Measurements from ENCODE around the gene GRIK3.

The GRIK3 gene

GRCh38 chr1:36853638-36854037 is 180.7 kb downstream of the GRIK3 start:
- no peak for DNase-seq (ENCODE audit: low spot score)

DNA sequence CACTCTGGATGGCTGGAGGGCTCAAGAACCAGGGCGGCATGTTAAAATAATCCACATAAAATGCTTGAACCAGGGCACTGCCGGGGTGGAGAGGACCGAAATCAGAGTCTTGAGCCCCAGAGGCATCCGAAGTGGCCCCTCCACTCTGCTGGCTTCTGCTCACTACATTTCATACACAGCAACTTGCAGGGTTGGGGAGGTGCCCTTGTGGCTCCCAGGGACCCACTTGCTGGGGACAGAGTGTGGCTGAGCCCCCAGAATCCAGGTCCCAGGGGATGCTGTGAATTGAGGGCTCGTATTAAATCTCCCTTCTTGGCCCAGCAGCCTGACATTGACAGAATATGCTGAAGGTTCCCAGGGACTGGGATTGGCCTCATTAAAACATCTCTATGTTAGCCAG is 181.7 kb downstream of the GRIK3 start:
- no peak for DNase-seq (ENCODE audit: low spot score)

- no peak for DNase-seq (ENCODE audit: low spot score)
Observed at GRCh38 chr1:36851595-36851994, 182.7 kb downstream of the GRIK3 start.

- DNase-seq (ENCODE audit: low spot score): no peak
Observed at GRCh38 chr1:36851087-36851486, 183.2 kb downstream of the GRIK3 start.

GRCh38 chr1:36849956-36850355 is 184.4 kb downstream of the GRIK3 start:
- DNase-seq (ENCODE audit: low spot score): no peak

GRCh38 chr1:36847761-36848160 is 186.6 kb downstream of the GRIK3 start:
- DNase-seq (ENCODE audit: low spot score): no peak

DNA sequence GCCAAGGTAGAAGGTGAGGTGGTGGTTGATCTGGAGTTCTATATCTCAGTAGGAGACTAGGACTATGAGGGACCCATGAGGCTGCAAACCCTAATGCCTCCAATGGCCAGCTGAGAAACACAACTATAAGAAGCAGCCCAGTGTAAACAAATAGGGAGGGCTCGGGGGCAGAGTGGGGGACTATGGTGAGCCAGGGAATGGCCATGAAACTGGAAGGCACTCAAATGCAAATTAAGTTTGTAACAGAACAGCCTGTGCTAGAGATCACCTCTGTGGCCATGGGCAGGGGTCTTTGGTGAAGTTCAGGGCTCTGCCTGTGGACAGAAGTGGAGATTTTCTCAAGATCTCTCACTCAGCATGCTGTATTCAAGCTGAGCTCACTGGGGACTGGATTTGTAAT is 187.1 kb downstream of the GRIK3 start:
- DNase-seq (ENCODE audit: low spot score): no peak

DNA sequence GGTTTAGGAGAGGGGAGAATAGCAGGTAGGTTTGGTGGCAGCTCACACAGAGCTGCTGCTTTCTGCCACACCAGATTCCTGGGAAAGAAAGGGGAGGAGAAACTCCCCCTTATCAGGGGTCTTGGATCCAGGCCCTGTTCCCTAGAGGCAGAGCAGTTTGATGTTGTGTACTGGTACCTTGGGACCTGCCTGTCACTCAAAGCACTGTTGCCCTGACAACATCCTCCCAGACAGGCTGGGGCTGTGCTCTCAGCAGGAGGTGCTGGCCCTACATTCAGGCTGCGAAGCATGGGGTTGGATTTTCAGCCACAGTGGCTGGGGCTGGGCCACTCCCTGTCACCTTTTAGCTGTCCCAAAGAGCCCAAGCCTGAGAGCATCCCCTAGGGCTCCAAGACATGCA is 188.0 kb downstream of the GRIK3 start:
- DNase-seq (ENCODE audit: low spot score): no peak

DNA sequence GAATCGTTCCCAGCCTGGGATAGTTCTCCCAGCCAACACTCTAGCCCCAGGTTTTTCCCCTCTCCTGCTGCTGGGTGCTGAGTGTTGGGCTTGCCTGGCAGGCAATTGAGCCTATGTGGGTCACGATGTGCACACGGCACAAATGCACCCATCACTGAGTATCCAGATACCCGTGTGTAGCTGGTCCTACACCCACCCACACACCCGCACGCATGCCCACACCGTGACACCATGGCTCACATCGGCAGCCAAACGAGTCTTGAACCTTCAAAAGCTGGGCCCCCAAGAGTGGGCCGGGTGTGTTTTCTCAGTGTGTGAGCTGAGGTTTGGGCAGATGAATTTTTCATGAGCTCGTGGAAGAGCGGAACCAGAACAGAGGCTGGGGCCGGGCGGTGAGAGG is 188.5 kb downstream of the GRIK3 start:
- no peak for DNase-seq (ENCODE audit: low spot score)

DNA sequence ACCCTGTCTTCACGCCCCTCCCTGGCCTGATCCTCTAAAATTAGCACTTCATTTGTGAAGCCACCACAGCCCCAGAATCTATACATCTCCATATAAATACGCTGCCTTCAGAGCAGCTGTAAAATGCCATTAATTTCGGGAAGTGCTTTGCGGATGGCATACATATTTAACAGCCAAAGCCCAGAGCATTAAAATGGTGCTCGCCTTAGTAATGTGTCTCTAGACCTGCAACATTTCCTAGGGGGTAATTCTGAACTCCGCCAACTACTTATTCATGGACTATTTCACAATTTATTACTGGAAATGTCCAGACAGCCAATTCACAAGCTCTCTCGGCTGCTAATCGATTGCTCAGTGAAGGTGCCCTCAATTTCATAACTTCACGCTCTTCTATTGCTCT is 189.4 kb downstream of the GRIK3 start:
- DNase-seq (ENCODE audit: low spot score): no peak

DNA sequence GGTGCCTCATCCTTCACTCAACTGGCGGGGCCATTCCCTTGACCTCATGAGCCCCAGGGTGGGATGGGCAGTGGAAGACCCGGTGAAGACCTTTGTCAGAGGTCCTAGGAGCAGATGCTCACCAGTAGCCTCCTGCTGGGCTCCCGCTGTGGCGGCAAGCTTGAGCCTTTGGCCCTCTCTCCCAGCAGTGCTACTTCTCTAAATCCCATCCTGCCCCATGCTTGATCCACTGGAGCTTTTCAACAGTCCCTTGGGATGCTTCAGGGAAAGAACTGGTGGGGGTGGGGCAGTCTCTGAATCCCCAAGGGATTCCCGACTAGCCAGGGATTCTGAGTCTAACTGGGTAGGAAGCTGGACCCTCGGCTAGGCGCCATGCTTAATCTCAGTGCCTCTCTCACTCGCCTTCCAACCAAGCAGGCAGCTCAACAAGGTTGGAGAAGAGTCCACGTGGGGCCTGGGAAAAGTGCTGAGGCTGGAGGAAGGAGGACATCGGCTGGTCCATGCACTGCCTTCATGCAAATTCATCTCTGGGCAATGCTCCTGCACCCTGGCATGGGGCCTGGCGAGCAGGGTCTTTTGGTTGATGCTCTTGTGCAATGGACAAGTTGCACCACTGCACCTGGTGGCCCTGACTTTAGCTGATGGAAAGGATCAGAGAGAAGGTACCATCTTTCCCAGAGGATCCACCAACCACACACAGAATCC is 190.3 kb downstream of the GRIK3 start:
- DNase-seq (ENCODE audit: low spot score): no peak

DNA sequence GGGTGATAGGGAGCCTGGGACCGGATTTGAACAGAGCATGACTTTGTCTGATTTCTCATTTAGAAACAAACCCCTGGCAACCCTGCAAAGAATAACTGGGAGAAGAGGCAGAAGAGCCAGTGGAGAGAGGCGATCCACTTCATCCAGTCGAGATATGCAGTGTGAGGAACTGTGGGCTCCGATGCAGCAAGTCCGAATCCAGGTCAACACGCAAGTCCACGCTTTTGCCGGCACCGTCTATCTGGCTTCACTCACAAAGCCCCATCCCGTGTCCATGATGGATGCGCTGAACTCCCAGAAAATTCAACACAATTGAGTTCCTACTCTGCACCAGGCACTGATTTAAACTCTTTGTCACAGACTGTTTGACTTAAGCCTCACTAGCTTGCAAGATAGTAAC is 191.3 kb downstream of the GRIK3 start:
- DNase-seq (ENCODE audit: low spot score): no peak

DNA sequence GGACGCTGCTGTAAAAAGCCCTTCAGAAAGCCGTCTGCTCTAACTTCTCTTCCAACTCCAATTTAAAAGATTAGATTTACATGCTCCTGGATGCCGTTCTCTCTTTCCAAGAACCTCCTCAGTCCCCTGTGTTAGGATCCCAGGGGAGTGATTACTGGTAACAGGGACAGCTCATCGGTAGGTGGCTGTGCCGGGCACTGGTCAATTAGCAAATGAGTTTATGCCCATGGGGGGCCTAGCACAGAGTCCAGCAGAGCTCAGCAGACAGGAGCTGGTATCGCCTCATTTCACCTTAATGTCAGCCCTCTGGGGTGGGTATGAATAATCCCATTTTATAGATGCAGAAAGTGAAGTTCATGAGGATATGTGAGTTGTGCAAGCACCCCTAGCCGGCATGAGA is 191.9 kb downstream of the GRIK3 start:
- no peak for DNase-seq (ENCODE audit: low spot score)

DNA sequence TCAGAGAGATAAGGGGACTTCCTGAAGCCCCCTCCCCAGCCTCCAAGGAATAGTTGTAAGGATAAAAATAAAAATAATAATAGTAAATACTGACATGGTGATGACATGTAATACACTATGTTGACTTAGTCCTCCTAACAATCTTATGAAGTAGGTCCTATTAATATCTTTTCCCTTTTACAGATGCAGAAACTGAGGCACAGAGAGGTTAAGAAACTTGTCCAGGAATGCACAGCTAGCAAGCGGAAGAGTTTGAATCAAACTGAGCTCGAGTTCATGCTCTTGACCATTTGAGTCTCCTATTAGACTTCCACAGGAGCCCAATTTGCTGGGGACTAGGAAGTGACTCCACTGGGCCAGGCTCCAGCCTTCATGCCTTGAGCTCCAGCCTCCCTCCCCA is 194.8 kb downstream of the GRIK3 start:
- DNase-seq (ENCODE audit: low spot score): no peak

GRCh38 chr1:36838888-36839287 is 195.4 kb downstream of the GRIK3 start:
- no peak for DNase-seq (ENCODE audit: low spot score)

DNA sequence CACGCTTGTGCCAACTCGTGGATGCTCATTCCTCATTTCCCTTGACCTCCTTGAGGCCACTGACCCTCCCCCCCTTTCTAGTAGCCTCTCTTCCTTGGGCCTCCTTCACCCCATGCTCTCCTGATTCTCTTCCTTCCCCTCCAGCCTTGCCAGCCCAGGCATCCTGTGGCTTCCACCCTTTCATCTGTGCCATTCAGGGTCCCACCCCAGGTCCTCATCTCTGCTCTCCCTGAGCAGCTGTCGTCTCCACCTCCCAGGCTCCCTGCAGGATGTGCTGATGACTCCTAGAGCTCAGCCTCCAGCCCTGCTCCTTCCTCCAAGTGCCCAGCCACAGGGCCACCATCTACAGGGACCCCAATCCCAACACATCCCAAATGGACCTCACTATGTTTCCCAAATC is 197.4 kb downstream of the GRIK3 start:
- no peak for DNase-seq (ENCODE audit: low spot score)

- no peak for DNase-seq (ENCODE audit: low spot score)
Observed at GRCh38 chr1:36836196-36836883, 198.0 kb downstream of the GRIK3 start.

- no peak for DNase-seq (ENCODE audit: low spot score)
Observed at GRCh38 chr1:36835696-36836095, 198.6 kb downstream of the GRIK3 start.

DNA sequence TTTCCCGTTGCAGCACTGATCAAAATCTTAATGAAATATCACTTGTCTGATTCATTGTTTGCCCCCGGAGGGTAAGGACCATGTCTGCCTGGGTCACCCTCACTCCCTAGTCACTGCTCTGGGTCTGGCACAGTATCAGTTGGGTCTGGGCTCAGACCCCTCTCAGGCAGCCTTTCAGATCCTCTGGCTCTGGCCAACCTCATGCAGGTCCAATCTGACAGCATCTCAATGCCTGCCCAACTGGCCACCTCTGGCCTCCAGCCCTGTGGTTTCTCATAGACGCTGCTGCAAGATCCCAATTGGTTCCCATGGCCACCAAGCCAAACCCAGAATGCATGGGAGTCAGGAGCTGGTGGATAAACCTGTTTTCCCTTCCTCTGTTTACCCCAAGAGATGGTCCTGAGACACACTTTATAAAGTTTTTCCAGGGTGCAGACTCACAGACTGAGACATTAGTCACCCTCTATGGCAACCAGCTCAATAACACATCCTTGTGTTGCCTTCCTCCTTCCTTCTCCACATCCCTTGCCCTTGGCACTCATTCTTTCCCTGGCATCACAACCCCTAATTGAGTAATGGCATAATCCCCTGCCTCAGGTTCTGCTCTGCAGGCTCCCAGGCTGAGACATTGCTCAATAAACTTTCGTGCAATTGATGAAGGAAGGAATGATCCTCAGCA is 199.2 kb downstream of the GRIK3 start:
- DNase-seq (ENCODE audit: low spot score): no peak

DNA sequence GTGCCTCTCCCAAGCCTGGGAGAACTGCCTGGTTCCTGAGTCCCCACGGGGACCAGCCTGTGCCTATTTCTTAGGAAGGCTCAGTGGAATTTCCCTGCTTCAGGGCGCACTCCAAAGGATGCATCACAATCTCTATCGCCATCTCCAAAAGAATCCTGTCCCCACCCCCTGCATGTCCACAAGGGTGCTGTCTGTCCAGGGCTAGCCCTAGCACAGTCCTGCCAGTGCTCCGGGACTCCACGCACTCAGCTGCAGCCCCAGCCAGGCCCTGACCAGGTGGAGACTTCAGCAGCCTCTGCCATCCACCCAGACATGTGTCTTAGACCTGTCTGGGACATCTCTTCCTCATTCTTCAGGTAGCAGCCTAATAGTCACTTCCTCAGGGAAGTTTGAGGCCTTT is 199.7 kb downstream of the GRIK3 start:
- DNase-seq (ENCODE audit: low spot score): no peak

DNA sequence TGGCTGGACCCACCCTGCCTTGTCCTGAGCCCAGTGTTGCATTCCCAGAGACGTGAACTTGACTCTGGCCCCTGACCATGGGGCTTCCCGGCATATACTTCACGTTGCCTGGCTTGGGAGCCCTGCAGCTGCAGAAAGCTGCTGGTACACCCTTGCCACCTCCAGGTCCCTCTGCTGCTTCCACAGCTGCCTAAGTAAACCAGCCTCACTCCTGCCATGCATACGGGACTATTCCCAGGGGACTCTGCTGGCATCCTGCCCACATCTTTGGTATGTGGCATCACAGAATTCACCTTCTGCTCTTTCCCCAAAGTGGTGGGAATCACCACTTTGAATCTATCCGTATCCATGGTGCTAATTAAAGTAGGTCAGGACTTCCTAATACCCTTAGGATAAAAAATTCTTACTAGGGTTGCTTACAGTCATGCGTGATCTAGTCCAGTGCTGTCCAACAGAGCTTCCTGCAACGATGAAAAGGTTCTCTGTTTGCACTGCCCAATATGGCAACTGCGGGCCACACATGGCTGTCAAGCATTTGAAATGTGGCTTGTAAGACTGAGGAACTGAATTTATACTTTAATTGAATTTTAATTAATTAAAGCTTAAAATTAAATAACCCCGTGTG is 203.0 kb downstream of the GRIK3 start:
- DNase-seq (ENCODE audit: low spot score): no peak

DNA sequence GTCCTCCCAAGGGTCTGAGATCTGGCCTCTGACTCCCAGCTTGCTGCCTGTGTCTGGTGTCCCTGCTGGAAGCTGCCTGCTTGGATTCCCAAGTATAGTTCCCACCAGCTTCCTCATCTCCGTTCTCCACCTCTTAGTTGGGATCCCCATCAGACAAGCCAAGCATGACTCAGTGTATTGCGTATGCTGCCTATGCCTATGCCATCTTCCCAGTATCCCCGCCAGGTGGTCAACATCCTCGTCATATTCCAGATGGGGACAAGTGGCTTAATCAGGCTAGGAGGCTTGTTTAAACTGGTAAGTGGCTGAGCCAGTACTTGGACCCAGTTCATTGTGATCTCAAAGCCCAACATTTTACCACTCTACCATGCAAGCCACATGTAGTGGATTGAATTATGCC is 204.4 kb downstream of the GRIK3 start:
- DNase-seq (ENCODE audit: low spot score): no peak

GRCh38 chr1:36829066-36829465 is 205.2 kb downstream of the GRIK3 start:
- DNase-seq (ENCODE audit: low spot score): no peak

Measured in hematopoietic multipotent progenitor cell treated with erythropoietin and hydrocortisone succinate and interleukin-3 and kit ligand, for 17 days (in vitro differentiated cells).